SKM-1 treated with dmso at 0.1 percent for 144 hours (cell line): Measurements from ENCODE around the gene TOR2A.

ENCODE experiments used
- DNase-seq: peaks from one replicate; lab custom pipeline; 2025; ENCODE audit not compliant: unreplicated experiment; lab: John Stamatoyannopoulos, UW

TOR2A gene

GRCh38 chr9:127700594-127701255 is 34.4 kb downstream of the TOR2A start:
- DNase-seq, result no peak

- DNase-seq, result no peak
Observed at GRCh38 chr9:127700140-127700539, 35.0 kb downstream of the TOR2A start.

- no peak for DNase-seq
Observed at GRCh38 chr9:127698985-127699670, 36.0 kb downstream of the TOR2A start.

GRCh38 chr9:127698386-127698785 is 36.7 kb downstream of the TOR2A start:
- no peak for DNase-seq

- no peak for DNase-seq
Observed at GRCh38 chr9:127697575-127697974, 37.5 kb downstream of the TOR2A start.

- no peak for DNase-seq
Observed at GRCh38 chr9:127694890-127695720, 40.0 kb downstream of the TOR2A start.

DNA sequence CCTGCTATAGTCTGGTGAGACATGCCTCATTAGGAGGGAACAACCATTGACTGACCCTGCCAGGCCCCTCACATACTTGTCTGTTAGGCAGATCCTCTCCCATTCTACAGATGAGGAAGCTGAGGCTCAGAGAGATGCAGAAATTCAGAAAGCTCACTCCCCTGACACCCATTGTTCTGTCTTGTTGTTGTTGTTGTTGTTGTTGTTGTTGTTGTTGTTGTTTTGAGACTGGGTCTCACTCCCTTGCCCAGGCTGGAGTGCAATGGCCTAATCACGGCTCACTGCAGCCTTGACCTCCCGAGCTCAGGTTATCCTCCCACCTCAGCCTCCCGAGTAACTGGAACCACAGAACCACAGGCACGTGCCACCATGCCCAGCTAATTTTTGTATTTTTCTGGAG is 41.4 kb downstream of the TOR2A start:
- no peak for DNase-seq

DNA sequence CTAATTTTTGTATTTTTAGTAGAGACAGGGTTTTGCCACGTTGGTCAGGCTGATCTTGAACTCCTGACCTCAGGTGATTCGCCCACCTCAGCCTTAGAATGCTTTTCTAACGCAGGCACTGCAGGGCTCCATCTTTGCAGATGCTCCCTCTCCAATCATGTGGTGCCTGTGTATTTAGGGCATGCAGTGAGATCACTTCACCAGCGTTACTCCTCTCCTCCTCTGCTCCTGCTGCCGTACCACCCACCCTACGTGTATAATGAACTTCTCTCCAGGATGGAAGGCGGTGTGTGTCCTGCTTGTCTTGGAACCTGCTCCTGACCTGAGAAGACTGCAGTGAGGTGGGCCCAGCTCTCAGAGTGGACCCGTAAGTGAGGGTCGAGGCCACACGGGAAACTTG is 42.0 kb downstream of the TOR2A start:
- no peak for DNase-seq

GRCh38 chr9:127692071-127692470 is 43.0 kb downstream of the TOR2A start:
- no peak for DNase-seq

DNA sequence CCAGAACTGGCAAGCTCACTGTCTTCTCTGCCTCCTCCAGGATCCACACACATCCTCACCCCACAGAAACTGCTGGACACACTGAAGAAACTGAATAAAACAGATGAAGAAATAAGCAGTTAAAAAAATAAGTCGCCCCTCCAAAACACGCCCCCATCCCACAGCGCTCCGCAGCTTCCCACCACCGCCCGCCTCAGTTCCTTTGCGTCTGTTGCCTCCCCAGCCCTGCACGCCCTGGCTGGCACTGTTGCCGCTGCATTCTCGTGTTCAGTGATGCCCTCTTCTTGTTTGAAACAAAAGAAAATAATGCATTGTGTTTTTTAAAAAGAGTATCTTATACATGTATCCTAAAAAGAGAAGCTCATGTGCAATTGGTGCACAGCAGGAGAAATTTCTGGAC is 44.4 kb downstream of the TOR2A start:
- no peak for DNase-seq

DNA sequence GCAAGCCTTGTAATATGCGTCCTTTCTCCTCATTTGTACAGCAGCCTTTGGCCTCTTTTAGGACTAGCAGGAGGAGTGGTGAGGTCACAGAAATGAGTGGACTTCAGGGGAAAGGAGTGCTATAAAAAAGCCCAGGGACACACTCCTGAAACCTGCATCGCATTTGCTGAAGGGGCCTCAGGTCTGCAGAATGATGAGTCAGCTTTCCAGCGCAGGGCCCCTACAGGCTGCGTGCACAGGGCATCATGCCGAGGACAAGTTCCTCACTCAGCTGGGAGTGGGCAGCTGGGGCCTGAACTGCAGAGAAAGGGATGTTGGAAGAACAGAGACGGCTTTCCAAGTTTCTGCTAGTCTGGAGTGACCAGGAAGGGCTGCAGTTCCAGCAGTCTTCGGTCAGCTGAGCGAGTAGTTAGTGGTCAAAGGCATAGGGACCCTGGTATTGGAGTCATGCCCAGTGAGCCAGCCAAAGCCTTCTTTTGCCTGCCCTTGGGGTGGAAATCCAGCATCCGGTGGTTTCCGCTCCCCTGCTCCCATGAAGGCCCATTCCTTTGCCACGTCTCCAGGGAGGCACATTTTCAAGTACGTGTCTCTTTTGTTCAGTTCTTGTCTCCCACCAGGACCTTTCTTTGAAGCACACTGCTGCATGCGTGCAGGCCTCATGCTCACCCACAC is 45.6 kb downstream of the TOR2A start:
- DNase-seq, result no peak

DNA sequence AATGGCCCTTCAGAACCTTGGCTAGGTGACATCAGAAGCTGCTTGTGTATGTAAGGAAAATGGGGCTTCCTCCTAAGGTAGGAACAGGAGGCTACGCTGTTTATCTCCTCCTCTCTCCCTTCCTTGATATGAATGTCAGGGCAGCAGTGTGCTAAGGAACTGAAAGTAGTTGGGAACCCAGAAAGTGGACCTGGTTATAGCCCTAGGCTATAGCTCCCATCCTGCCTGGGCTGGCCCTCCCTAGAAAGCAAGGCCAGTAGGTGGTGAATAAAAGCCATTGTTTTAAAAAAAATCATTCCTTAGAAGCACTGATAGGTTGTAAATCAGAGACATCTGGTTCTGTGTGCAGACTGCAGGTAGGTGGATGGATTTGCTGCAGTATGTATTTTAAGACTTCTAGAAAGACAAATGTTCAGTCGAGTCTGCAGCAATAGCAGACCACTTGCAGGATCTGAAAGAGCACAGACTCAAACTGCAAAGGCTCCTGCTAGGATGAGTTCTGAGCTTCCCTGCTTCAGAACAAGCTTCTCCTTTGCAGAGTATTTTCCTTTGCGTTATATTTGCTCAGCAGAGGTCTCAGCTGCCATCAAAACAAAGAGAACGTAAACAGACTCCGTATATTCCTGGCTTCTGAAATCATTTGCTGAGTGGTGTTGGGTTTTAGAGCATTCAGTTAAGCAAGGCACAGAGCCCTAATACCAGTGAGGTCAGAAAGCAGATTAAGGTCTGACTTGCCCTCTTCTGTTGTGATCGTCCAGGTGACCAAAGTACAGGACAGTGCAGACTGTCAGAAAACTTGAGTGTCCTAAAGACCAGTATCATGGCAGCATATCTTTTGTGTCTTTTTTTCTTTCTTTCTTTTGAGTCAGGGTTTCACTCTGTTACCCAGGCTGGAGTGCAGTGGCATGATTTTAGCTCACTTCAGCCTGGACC is 48.4 kb downstream of the TOR2A start:
- DNase-seq, result no peak

DNA sequence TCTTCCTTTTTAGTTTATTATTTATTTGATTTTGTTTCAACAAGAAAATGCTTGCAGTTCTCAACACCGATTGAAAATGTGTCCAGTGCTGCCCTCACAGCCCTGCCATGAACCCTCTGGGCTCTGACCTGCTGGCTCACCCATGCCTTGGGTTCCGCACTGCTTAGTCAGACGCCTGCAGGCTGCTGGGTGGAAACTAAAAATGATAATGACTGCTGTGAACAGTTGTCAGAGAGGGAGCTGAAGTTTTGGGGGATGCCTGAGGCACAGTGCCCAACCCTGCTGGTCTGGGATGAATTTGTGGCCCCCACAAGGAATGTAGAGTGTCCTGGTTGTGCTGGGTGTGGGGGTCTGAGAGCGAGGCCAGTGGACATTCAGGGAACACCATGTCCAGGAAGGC is 50.5 kb downstream of the TOR2A start:
- no peak for DNase-seq

GRCh38 chr9:127683723-127684122 is 51.4 kb downstream of the TOR2A start:
- no peak for DNase-seq

- DNase-seq, result no peak
Observed at GRCh38 chr9:127682351-127683136, 52.5 kb downstream of the TOR2A start.
